DOHH2 (cell line): ENCODE results near the gene IGFBP2.
A peak's percentile ranks its signal among the peaks of the same experiment; 100 is the strongest.

Experiments used
- H3F3A ChIP-seq: fragments of 200-600 bp; sonication (generic), shearing (Covaris generic); 2 replicates; pipeline ENCODE4 v1.6.0; 2016; ENCODE audit warnings: antibody characterized with exemption, mild to moderate bottlenecking; ENCODE audit not compliant: control insufficient read depth, insufficient read depth
- H3K27ac ChIP-seq: fragments of 200-600 bp; sonication (generic); 2 replicates; pipeline ENCODE4 v1.5.1; 2014; ENCODE audit warnings: low read depth, mild to moderate bottlenecking, low read length, moderate library complexity
- H3K27me3 ChIP-seq: fragments of 200-600 bp; sonication (generic); 2 replicates; pipeline ENCODE4 v1.6.1; 2014; ENCODE audit warnings: mild to moderate bottlenecking, low read length, mixed read lengths; ENCODE audit not compliant: control insufficient read depth
- H3K36me3 ChIP-seq: fragments of 200-600 bp; sonication (generic); 2 replicates; pipeline ENCODE4 v1.6.1; 2014; ENCODE audit warnings: mild to moderate bottlenecking, low read length, moderate library complexity, mixed read lengths; ENCODE audit not compliant: control insufficient read depth
- H3K4me1 ChIP-seq: fragments of 200-600 bp; sonication (generic); 2 replicates; pipeline ENCODE4 v1.6.1; 2014; ENCODE audit warnings: mild to moderate bottlenecking, low read length, mixed read lengths; ENCODE audit not compliant: control insufficient read depth
- H3K4me2 ChIP-seq: fragments of 200-600 bp; sonication (generic); 2 replicates; pipeline ENCODE4 v1.6.0; 2014; ENCODE audit warnings: mild to moderate bottlenecking, low read length, moderate library complexity
- H3K4me3 ChIP-seq: fragments of 200-600 bp; sonication (generic); 2 replicates; pipeline ENCODE4 v1.5.1; 2014; ENCODE audit warnings: mild to moderate bottlenecking, low read length, mixed read lengths
- H3K79me2 ChIP-seq: fragments of 200-600 bp; sonication (generic); 2 replicates; pipeline ENCODE4 v1.6.1; 2014; ENCODE audit warnings: mild to moderate bottlenecking, low read length, mixed read lengths; ENCODE audit not compliant: control insufficient read depth
- H3K9me2 ChIP-seq: fragments of 200-600 bp; sonication (generic); replicated peaks from 2 replicates; pipeline ENCODE4 v1.6.1; 2014; ENCODE audit warnings: mild to moderate bottlenecking, low read length, mixed read lengths; ENCODE audit not compliant: control insufficient read depth
- H3K9me3 ChIP-seq: fragments of 200-600 bp; sonication (generic); 2 replicates; pipeline ENCODE4 v1.6.1; 2014; ENCODE audit warnings: antibody characterized with exemption, low read length, mixed read lengths; ENCODE audit not compliant: control insufficient read depth, insufficient read depth
- H4K20me1 ChIP-seq: fragments of 200-600 bp; sonication (generic); 2 replicates; pipeline ENCODE4 v1.6.0; 2014; ENCODE audit warnings: low read depth, mild to moderate bottlenecking, antibody characterized with exemption, low read length, moderate library complexity; ENCODE audit not compliant: control insufficient read depth, insufficient read depth
- CTCF ChIP-seq: fragments of 200-600 bp; sonication (generic); IDR thresholded peaks from one replicate; pipeline ENCODE4 v1.5.1; 2014; ENCODE audit warnings: antibody characterized with exemption, mild to moderate bottlenecking, low read depth, low read length; ENCODE audit not compliant: poor library complexity, severe bottlenecking
- EZH2phosphoT487 ChIP-seq: fragments of 200-600 bp; sonication (generic); IDR thresholded peaks from 2 replicates; pipeline ENCODE4 v1.6.1; 2017; ENCODE audit warnings: borderline replicate concordance, mild to moderate bottlenecking, antibody characterized with exemption, low read length, moderate library complexity, mixed read lengths

The IGFBP2 gene

GRCh38 chr2:216666461-216667233 lies 33.4 kb downstream of the IGFBP2 start:
- Histone ChIP-seq H3F3A (no peaks in the 10 kb centered on the region), H3K9me2 (no peaks in the 10 kb centered on the region), H3K4me2 (no peak overlapping the region), H3K9me3 (no peaks in the 10 kb centered on the region), H3K27me3 (peaks cover 13% of the 10 kb centered on the region), H4K20me1 (no peaks in the 10 kb centered on the region), H3K36me3 (no peaks in the 10 kb centered on the region), H3K79me2 (no peaks in the 10 kb centered on the region), H3K27ac (no peak overlapping the region), H3K4me3 (no peak overlapping the region), H3K4me1 (peaks cover 21% of the 10 kb centered on the region)
- TF ChIP-seq CTCF (peak; percentile 97), EZH2phosphoT487 (no peak)

- Histone ChIP-seq H3K4me1 (0 out of 2 replicates have a peak, but pooled peaks cover 3% of the 10 kb centered on the region), H3K27ac (no peak overlapping the region), H3K4me3 (no peak overlapping the region), H3K79me2 (no peaks in the 10 kb centered on the region), H3K9me3 (no peaks in the 10 kb centered on the region), H4K20me1 (no peaks in the 10 kb centered on the region), H3K36me3 (no peaks in the 10 kb centered on the region), H3F3A (no peaks in the 10 kb centered on the region), H3K9me2 (no peaks in the 10 kb centered on the region), H3K4me2 (no peak overlapping the region), H3K27me3 (peaks cover 13% of the 10 kb centered on the region)
- TF ChIP-seq CTCF: no peak
- no peak for TF ChIP-seq EZH2phosphoT487
Measured at GRCh38 chr2:216670266-216671080, 37.3 kb downstream of the IGFBP2 start.

GRCh38 chr2:216671081-216671411 lies 37.8 kb downstream of the IGFBP2 start:
- H3K9me3 ChIP-seq: no peaks in the 10 kb centered on the region
- no peaks in the 10 kb centered on the region for H3K9me2 ChIP-seq
- no peak for TF ChIP-seq EZH2phosphoT487
- no peak overlapping the region for H3K27ac ChIP-seq
- no peak overlapping the region for H3K4me3 ChIP-seq
- no peak overlapping the region for H3K4me2 ChIP-seq
- 0 out of 2 replicates have a peak, but pooled peaks cover 3% of the 10 kb centered on the region for H3K4me1 ChIP-seq
- H3K36me3 ChIP-seq: no peaks in the 10 kb centered on the region
- no peaks in the 10 kb centered on the region for H3K79me2 ChIP-seq
- peaks cover 13% of the 10 kb centered on the region for H3K27me3 ChIP-seq
- H3F3A ChIP-seq: no peaks in the 10 kb centered on the region
- H4K20me1 ChIP-seq: no peaks in the 10 kb centered on the region

GRCh38 chr2:216671791-216672343 lies 38.6 kb downstream of the IGFBP2 start:
- Histone ChIP-seq H3K27ac (no peak overlapping the region), H3K4me2 (no peak overlapping the region), H3K27me3 (peaks cover 13% of the 10 kb centered on the region), H3K9me3 (no peaks in the 10 kb centered on the region), H3K4me3 (no peak overlapping the region), H3F3A (no peaks in the 10 kb centered on the region), H3K4me1 (no peaks in the 10 kb centered on the region), H4K20me1 (no peaks in the 10 kb centered on the region), H3K36me3 (no peaks in the 10 kb centered on the region), H3K79me2 (no peaks in the 10 kb centered on the region), H3K9me2 (no peaks in the 10 kb centered on the region)
- TF ChIP-seq CTCF (no peak), EZH2phosphoT487 (no peak)
